ENCODE data around the gene SPPL2C. TPM values are rescaled to one million over a fixed set of nuclear protein-coding genes. Genes with fewer than 3 reads are reported as not detected.
"Not testable (repeated sequence)": the region's sequence is repeated elsewhere in the genome, so short reads cannot be mapped to it uniquely, and the experiment has no call there.

The SPPL2C gene
- polyA plus RNA-seq, 1 donor from 2014 or later: not detected

DNA sequence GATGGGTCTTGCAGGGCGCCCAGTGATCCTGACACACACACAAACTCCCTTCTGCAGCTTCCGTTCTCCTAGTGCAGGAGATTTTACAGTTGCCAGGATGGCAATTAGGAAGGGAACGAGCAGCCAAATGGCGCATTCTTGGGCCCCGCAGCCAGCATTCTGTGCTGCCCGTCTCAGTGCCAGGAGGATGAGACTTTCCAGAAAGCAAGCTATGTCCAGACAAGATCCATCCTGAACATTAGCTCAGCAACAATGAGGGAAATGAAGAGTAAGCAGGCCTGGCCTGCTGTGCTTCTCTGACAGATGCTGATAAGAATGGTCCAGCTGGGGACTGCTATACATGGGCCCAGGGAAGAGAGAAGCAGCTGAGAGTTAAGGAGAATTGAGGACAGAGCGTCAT, 16.5 kb downstream of the SPPL2C start:
- no peak overlapping the region for H2AFZ ChIP-seq (ENCODE audit: low read depth, low read length)
- no peak overlapping the region for H3K4me3 ChIP-seq (ENCODE audit: low read length)
- H3K4me2 ChIP-seq (ENCODE audit: low read length): no peak overlapping the region
- no peak overlapping the region for H3K27ac ChIP-seq (ENCODE audit: low read length)
- H3K9me3 ChIP-seq (ENCODE audit: low read length): no peaks in the 10 kb centered on the region
- no peak overlapping the region for H3K9ac ChIP-seq (ENCODE audit: low read length)
- H3K27me3 ChIP-seq (ENCODE audit: insufficient read depth, low read depth, low read length): no peaks in the 10 kb centered on the region
- H3F3A ChIP-seq (ENCODE audit: insufficient read depth, low read length, poor library complexity, severe bottlenecking): no peaks in the 10 kb centered on the region
- H3K79me2 ChIP-seq (replicated peaks; ENCODE audit: insufficient read depth, low read length): no peaks in the 10 kb centered on the region
- no peaks in the 10 kb centered on the region for H3K9me2 ChIP-seq (ENCODE audit: insufficient read depth, low read length)
- TF ChIP-seq POLR2AphosphoS5 (IDR thresholded peaks at IDR 0.05) (no peak), TAF1 (IDR thresholded peaks at IDR 0.05; ENCODE audit: low read depth) (no peak), RAD21 (conservative IDR thresholded peaks at IDR 0.05) (no peak), EZH2 (IDR thresholded peaks at IDR 0.05; ENCODE audit: borderline replicate concordance, insufficient read depth, low read length, poor library complexity, severe bottlenecking) (no peak), SMC3 (conservative IDR thresholded peaks at IDR 0.05; ENCODE audit: poor library complexity) (no peak), MXI1 (conservative IDR thresholded peaks at IDR 0.05; ENCODE audit: poor library complexity, severe bottlenecking) (no peak), EP300 (conservative IDR thresholded peaks at IDR 0.05; ENCODE audit: poor library complexity, severe bottlenecking) (no peak)
- TF ChIP-seq, protein P1, sequence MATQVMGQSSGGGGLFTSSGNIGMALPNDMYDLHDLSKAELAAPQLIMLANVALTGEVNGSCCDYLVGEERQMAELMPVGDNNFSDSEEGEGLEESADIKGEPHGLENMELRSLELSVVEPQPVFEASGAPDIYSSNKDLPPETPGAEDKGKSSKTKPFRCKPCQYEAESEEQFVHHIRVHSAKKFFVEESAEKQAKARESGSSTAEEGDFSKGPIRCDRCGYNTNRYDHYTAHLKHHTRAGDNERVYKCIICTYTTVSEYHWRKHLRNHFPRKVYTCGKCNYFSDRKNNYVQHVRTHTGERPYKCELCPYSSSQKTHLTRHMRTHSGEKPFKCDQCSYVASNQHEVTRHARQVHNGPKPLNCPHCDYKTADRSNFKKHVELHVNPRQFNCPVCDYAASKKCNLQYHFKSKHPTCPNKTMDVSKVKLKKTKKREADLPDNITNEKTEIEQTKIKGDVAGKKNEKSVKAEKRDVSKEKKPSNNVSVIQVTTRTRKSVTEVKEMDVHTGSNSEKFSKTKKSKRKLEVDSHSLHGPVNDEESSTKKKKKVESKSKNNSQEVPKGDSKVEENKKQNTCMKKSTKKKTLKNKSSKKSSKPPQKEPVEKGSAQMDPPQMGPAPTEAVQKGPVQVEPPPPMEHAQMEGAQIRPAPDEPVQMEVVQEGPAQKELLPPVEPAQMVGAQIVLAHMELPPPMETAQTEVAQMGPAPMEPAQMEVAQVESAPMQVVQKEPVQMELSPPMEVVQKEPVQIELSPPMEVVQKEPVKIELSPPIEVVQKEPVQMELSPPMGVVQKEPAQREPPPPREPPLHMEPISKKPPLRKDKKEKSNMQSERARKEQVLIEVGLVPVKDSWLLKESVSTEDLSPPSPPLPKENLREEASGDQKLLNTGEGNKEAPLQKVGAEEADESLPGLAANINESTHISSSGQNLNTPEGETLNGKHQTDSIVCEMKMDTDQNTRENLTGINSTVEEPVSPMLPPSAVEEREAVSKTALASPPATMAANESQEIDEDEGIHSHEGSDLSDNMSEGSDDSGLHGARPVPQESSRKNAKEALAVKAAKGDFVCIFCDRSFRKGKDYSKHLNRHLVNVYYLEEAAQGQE (IDR thresholded peaks at IDR 0.05; ENCODE audit: borderline replicate concordance): no peak
- TF ChIP-seq, protein P2, sequence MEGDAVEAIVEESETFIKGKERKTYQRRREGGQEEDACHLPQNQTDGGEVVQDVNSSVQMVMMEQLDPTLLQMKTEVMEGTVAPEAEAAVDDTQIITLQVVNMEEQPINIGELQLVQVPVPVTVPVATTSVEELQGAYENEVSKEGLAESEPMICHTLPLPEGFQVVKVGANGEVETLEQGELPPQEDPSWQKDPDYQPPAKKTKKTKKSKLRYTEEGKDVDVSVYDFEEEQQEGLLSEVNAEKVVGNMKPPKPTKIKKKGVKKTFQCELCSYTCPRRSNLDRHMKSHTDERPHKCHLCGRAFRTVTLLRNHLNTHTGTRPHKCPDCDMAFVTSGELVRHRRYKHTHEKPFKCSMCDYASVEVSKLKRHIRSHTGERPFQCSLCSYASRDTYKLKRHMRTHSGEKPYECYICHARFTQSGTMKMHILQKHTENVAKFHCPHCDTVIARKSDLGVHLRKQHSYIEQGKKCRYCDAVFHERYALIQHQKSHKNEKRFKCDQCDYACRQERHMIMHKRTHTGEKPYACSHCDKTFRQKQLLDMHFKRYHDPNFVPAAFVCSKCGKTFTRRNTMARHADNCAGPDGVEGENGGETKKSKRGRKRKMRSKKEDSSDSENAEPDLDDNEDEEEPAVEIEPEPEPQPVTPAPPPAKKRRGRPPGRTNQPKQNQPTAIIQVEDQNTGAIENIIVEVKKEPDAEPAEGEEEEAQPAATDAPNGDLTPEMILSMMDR (IDR thresholded peaks at IDR 0.05; ENCODE audit: poor library complexity, severe bottlenecking): no peak
- H4K20me1 ChIP-seq (ENCODE audit: insufficient read depth): no peaks in the 10 kb centered on the region
- no peaks in the 10 kb centered on the region for H3K36me3 ChIP-seq (ENCODE audit: insufficient read depth, low read length)

DNA sequence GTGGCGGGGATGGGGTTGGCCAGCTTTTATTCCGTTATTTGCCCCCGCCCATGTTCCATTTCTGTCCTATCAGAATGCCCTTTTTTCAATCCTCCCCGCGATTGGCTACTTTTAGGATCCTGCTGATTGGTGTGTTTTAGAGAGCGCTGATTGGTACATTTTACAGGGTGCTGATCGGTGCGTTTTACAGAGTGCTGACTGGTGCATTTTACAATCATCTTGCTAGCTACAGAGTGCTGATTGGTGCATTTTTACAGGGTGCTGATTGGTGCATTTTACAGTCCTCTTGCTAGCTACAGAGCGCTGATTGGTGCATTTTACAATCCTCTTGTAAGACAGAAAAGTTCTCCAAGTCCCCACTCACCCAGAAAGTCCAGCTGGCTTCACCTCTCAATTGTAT, 17.4 kb downstream of the SPPL2C start:
- not testable (repeated sequence) for H3K9me3 ChIP-seq (ENCODE audit: low read length); H3K27ac ChIP-seq (ENCODE audit: low read length); H3K36me3 ChIP-seq (ENCODE audit: insufficient read depth, low read length)

More for the DNA sequence above, 17.4 kb downstream of the SPPL2C start:
- H3K79me2 ChIP-seq (replicated peaks; ENCODE audit: insufficient read depth, low read length); H3K27me3 ChIP-seq (ENCODE audit: insufficient read depth, low read depth, low read length); H3K4me3 ChIP-seq (ENCODE audit: low read length); H3K4me2 ChIP-seq (ENCODE audit: low read length); H4K20me1 ChIP-seq (ENCODE audit: insufficient read depth); H3K9me2 ChIP-seq (ENCODE audit: insufficient read depth, low read length); H3K9ac ChIP-seq (ENCODE audit: low read length); H2AFZ ChIP-seq (ENCODE audit: low read depth, low read length); H3F3A ChIP-seq (ENCODE audit: insufficient read depth, low read length, poor library complexity, severe bottlenecking): not testable (repeated sequence)
